Mesothelial cell of epicardium (in vitro differentiated cells): Measurements from ENCODE around the gene KCNJ4. TPM values are rescaled to one million over a fixed set of nuclear protein-coding genes. Genes with fewer than 3 reads are reported as not detected.

Experiments used
- DNase-seq, 2 experiments: peaks; one replicate each; pipeline ENCODE4 v3.0.0; 2021; ENCODE audit warnings: low spot score in 2 of 2; ENCODE audit not compliant: unreplicated experiment in 2 of 2
- H3K27ac Mint-ChIP-seq: 2 replicates; pipeline ENCODE4 v1.8.0; 2021; ENCODE audit warnings: mixed read lengths
- H3K27me3 Mint-ChIP-seq: 2 replicates; pipeline ENCODE4 v1.8.0; 2021; ENCODE audit warnings: low read depth, mixed read lengths
- H3K36me3 Mint-ChIP-seq: 2 replicates; pipeline ENCODE4 v1.8.0; 2021; ENCODE audit warnings: mixed read lengths
- H3K4me1 Mint-ChIP-seq: 2 replicates; pipeline ENCODE4 v1.8.0; 2021; ENCODE audit warnings: mixed read lengths
- H3K4me3 Mint-ChIP-seq: 2 replicates; pipeline ENCODE4 v1.8.0; 2021; ENCODE audit warnings: mild to moderate bottlenecking, moderate library complexity, mixed read lengths
- H3K9me3 Mint-ChIP-seq: 2 replicates; pipeline ENCODE4 v1.8.0; 2021; ENCODE audit warnings: mixed read lengths
- total RNA-seq: library from RNA; stranded (reverse); gene quantifications from 3 replicates; pipeline ENCODE4 v1.2.1, GENCODE V29; 2021
- TF ChIP-seq, protein P1 (sequence below): fragments of 200-600 bp; sonication (generic); IDR thresholded peaks from one replicate; pipeline ENCODE4 v1.5.0; 2021; ENCODE audit warnings: antibody characterized with exemption; ENCODE audit not compliant: unreplicated experiment

The KCNJ4 gene
- total RNA-seq, 1 donor from 2014 or later = 2.6 TPM

DNA sequence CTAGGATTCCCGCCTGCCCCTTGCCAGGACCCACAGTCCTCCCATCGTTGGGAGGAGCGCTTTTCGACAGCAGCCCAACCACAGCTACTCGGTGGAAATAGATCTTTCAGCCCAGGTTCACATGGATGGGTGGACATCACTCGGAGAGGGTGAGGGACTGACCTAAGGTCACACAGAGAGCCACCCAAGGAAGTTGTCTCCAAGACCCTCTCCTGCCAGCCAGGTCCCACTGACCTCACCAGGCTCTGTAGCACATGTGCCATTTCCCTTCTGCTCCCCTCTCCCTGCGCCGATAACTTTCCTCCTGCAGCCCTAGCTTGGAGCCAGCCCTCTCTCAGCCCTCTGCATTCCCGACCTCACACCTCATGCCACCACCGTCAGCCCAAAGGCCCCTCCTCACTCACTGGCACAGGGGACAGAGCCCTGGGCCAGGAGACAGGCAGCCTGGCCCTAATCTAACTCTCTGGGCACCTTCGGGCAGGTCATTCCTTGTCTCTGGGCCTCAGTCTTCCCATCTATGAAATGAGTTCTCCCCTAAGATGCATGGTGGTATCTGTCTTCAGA, 4.7 kb downstream of the KCNJ4 start:
- TF ChIP-seq, protein P1, sequence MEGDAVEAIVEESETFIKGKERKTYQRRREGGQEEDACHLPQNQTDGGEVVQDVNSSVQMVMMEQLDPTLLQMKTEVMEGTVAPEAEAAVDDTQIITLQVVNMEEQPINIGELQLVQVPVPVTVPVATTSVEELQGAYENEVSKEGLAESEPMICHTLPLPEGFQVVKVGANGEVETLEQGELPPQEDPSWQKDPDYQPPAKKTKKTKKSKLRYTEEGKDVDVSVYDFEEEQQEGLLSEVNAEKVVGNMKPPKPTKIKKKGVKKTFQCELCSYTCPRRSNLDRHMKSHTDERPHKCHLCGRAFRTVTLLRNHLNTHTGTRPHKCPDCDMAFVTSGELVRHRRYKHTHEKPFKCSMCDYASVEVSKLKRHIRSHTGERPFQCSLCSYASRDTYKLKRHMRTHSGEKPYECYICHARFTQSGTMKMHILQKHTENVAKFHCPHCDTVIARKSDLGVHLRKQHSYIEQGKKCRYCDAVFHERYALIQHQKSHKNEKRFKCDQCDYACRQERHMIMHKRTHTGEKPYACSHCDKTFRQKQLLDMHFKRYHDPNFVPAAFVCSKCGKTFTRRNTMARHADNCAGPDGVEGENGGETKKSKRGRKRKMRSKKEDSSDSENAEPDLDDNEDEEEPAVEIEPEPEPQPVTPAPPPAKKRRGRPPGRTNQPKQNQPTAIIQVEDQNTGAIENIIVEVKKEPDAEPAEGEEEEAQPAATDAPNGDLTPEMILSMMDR = no peak
- Mint-ChIP-seq H3K27ac (no peak overlapping the region), H3K4me1 (peaks cover 15% of the 10 kb centered on the region), H3K4me3 (no peak overlapping the region), H3K36me3 (no peaks in the 10 kb centered on the region), H3K27me3 (peaks cover 41% of the 10 kb centered on the region), H3K9me3 (no peaks in the 10 kb centered on the region)
- no peak for DNase-seq

DNA sequence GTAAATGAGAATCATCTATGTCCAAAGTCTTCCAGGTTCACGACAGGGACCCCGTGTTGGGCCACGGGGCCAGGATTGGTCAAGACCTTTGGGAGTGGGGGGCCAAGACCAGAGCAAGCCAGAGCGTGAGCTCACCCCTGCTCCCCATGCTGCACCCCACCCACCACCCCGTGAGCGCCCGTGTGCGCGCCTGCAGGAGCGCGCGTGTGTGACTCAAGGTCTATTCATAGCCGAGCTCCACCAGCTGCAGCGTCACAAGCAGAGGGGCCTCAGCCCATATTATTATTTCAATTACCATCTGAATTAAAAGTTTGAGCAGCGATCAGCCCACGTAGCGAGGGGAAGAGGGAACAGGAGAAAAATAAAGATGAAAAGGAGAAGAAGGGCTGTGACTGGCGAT, 5.2 kb downstream of the KCNJ4 start:
- Mint-ChIP-seq H3K4me1 (peaks cover 15% of the 10 kb centered on the region), H3K27me3 (peaks cover 41% of the 10 kb centered on the region), H3K36me3 (no peaks in the 10 kb centered on the region), H3K9me3 (no peaks in the 10 kb centered on the region), H3K27ac (no peak overlapping the region), H3K4me3 (no peak overlapping the region)
- DNase-seq = no peak
- TF ChIP-seq, protein P1 = no peak

DNA sequence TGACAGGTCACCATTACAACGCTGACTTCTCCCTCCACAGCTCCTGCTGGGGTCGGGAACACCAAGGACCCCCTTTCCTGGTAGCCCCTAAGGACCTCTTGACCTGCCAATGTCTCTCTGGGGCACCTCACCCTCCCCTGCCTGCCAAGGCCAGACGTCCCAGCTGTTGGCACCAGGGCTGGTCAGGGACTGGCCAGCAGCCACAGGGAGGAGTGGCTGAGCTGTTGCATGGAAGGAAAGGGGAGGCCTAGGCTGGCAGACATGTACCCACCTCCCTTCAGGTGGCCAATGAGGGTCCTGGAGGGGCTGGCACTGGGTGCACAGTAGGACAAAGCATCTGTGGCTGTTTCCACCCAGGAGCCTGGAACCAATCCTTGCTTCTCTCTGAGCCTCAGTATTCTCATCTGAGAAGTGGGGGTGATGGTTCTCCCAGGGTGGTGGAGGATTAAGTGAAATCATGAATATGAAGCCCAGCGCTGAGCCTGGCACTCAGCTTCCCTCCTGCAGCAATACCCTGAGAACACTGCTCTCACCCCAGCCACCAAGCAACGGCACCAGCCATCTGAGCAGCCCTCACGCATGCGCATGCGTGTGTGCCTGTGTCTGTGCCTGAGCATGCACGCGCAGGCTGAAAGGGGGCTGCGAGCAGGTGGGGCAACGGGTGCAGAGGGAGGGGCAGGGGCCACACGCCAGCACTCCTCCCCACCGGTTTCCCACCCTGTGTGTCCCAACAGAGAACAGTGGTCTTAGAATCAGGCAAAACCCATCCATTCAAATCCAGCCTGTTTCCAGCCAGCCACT, 5.9 kb downstream of the KCNJ4 start:
- peaks cover 12% of the 10 kb centered on the region for H3K4me1 Mint-ChIP-seq
- H3K36me3 Mint-ChIP-seq = no peaks in the 10 kb centered on the region
- TF ChIP-seq, protein P1 = no peak
- DNase-seq = no peak
- H3K4me3 Mint-ChIP-seq = no peak overlapping the region
- no peaks in the 10 kb centered on the region for H3K9me3 Mint-ChIP-seq
- no peak overlapping the region for H3K27ac Mint-ChIP-seq
- peaks cover 37% of the 10 kb centered on the region for H3K27me3 Mint-ChIP-seq

DNA sequence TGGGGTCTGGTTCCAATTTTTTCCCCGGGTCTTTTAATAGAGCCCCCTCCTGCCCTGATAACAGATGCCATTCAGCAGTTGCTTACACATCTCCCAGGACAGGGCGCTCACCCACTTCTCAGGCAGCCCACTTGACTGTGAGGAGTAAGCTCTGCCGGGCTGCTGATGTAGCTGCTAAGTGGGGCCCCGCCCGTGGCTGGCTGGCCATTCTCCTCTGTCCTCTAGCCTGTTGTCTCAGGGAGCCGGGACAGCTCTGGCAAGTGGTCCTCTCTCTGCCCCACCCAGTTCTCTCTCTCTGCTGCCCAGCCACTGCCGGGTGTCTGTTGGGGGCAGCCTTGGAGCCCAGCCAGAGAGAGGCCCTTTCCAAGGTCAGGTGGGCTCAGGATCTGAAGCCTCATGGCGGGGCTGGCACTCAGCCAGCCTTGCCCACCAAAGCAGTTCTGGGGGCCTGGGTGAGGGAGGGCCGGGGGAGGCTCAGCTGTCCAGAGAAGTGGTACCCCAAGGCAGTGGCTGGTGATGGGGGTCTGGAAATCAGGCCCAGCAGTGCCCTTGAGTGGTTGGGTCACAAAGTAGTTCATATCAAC, 8.9 kb downstream of the KCNJ4 start:
- no peak overlapping the region for H3K27ac Mint-ChIP-seq
- no peak for DNase-seq
- no peaks in the 10 kb centered on the region for H3K36me3 Mint-ChIP-seq

DNA sequence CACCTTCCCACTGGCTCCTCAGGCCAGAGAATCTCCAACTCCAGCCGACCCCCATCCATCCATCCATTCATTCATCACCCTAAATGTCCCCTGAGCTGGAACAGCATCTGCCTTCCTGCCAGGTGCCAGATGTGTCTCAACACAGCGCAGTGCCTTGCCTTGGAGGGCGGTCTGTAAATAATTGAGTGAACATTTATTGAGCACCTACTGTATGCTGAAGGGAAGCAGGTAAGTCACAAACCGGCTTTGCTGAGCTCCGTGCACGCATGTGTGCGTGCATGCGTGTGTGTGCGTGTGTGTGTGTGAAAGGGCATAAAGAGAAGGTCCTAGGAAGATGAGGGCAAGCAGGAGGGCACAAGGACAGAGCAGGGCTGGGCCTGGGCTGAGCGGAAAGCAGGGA, 10.2 kb downstream of the KCNJ4 start:
- no peaks in the 10 kb centered on the region for H3K36me3 Mint-ChIP-seq
- peaks cover 13% of the 10 kb centered on the region for H3K4me1 Mint-ChIP-seq
- peaks cover 5% of the 10 kb centered on the region for H3K27me3 Mint-ChIP-seq
- TF ChIP-seq, protein P1 = no peak
- no peaks in the 10 kb centered on the region for H3K9me3 Mint-ChIP-seq
- H3K4me3 Mint-ChIP-seq = no peak overlapping the region
- no peak overlapping the region for H3K27ac Mint-ChIP-seq
- DNase-seq = no peak

More for the DNA sequence above, 8.9 kb downstream of the KCNJ4 start:
- H3K27me3 Mint-ChIP-seq = peaks cover 14% of the 10 kb centered on the region
- H3K9me3 Mint-ChIP-seq = no peaks in the 10 kb centered on the region
- no peak overlapping the region for H3K4me3 Mint-ChIP-seq
- TF ChIP-seq, protein P1 = no peak
- H3K4me1 Mint-ChIP-seq = peaks cover 13% of the 10 kb centered on the region
